H1 (cell line): Measurements from ENCODE around the gene ANKRD40. TPM values are rescaled to one million over a fixed set of nuclear protein-coding genes. Genes with fewer than 3 reads are reported as not detected.

Experiments
- ATF3 ChIP-seq: IDR thresholded peaks from 2 replicates; pipeline ENCODE4 v1.6.1; 2011; ENCODE audit warnings: low read depth, mild to moderate bottlenecking, low read length; ENCODE audit not compliant: insufficient read depth
- EP300 ChIP-seq, 2 experiments: IDR thresholded peaks; 1 replicate in 1 of 2; 2 replicates in 1 of 2; pipeline ENCODE4 v1.6.1; 2011 to 2012; ENCODE audit warnings: low read depth in 2 of 2, low read length in 2 of 2, mild to moderate bottlenecking in 2 of 2, borderline replicate concordance in 1 of 2, inconsistent platforms in 1 of 2, moderate library complexity in 1 of 2
- polyA plus RNA-seq, 7 experiments: library from polyadenylated mRNA; depleted of rRNA in 3 of 7; stranded (reverse) in 5 of 7; unstranded in 2 of 7; fragments of >200 nt in 5 of 7; fragments of 200-250 nt in 2 of 7; gene quantifications; 1 replicate in 5 of 7; 2 replicates in 1 of 7; 4 replicates in 1 of 7; pipeline versions ENCODE4 v1.2.1 to v1.2.3, GENCODE V29; 2011 to 2013; ENCODE audit warnings: missing spikeins in 2 of 7, mixed read lengths in 2 of 7
- total RNA-seq: library from RNA; stranded (reverse); fragmentation: NEBNext Ultra II Directional; extraction: Animal tissue kit (Norgen Biotek cat#: 25700); gene quantifications from 2 replicates; pipeline ENCODE4 v1.2.1, GENCODE V29; 2021

ANKRD40 gene
- total and polyA plus RNA-seq, 2 of the 8 experiments (the other 6 are each of a cell fraction or from before 2014, with no cell fraction given), result 26.1 to 50.1 TPM

- no peak for TF ChIP-seq ATF3
- no peak for TF ChIP-seq EP300 (IDR thresholded peaks at IDR 0.05; ENCODE audit: borderline replicate concordance in 1 of 2, low read depth in 2 of 2, low read length in 2 of 2)
Measured at GRCh38 chr17:50745631-50746030, 37.9 kb upstream of the ANKRD40 start (continued).
